ENCODE data around the gene PKMYT1.
"Not testable (repeated sequence)": the region's sequence is repeated elsewhere in the genome, so short reads cannot be mapped to it uniquely, and the experiment has no call there.

Gene PKMYT1

GRCh38 chr16:2955779-2956578 is 24.3 kb downstream of the PKMYT1 start:
- no peak for DNase-seq

- DNase-seq = no peak
Observed at GRCh38 chr16:2955438-2955778, 24.8 kb downstream of the PKMYT1 start.

DNA sequence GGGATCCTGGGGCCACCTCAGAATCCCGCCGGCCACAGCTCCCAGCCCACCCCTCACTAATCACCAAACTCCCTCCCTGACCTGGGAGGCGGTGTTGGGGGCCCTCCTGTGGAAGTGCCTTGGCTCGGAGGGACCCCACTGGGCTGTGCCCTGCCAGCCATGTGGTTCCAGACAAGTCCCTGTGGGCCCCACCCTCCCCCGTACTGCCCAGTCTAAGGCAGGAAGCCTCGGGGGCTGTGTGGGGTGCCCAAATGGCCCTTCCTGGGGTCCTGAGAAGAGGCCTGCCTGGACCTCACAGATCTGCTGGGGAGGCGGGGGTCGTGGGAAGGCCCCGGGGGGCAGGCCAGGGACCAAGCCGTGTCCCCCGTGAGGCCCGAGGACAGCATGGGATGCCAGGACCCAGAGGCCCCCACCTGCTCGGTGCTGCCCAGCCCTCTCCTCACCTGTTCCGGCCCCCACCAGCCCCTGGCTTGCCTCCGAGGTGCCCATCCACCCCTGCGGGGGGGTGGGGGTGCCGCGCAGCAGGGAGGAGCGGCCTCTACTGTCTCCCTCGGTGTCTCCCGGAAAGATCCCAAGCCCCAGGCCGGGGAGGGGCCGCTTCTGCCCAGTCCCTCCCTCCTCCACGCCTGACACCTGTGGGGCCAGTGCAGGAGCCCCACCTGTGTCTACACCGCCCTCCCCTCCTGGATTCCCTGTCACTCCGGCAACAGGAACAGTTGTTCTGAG is 25.4 kb downstream of the PKMYT1 start:
- no peak for DNase-seq

DNA sequence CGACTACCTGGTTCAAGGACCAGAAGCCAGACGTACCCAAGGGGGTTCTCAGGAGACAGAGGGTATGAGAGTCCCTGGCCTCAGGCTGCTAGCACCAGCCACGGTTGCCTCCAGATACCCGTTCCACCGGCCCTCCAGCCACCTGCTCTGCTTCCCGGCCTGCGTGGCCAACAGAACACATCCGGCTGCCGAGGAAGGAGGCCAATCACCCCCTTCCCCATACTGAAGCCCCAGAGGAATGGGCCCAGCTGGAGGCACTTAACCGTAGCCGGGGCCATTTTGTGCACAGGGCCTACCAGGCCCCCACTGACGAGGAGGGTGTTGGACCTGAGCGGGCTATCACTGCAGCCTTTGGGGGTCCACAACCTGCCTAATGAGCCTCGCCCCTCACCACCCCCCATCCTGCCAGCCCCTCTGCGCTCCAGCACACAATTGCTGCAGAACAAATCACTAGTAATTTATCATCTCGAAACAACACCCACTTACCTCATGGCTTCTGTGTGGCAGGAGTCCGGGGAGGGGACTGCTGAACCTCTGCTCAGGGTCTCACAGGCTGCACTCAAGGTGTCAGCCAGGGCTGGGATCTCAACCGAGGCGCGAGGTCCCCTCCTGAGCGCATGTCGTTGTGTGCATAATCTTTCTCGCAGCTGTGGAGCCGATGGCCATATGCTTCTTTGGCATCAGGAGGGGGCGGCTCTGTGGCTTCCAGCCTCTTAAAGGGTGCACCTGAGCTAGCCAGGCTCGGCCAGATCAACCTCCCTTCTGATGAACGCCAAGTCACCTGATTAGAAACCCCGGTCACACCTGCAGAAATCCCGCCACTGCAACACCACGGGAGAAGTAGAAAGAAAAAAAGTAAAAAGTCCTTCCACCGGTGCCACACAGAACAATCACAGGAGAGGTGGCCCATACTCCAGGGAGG is 26.3 kb downstream of the PKMYT1 start:
- DNase-seq = no peak

DNA sequence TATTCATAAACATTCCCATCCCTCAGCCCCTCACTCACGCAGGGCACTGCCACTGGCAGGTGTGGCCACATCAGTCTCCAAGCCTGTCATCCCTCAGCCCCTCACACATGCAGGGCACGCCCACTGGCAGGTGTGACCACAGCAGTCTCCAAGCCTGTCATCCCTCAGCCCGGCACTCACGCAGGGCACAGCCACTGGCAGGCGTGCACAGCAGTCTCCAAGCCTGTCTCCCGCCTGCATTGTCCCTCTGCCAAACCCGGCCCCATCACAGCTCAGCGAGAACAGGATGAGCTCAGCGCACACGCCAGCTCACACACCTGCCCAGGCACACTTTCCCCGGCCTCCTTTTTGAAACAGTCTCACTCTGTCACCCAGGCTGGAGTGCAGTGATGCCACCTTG is 27.6 kb downstream of the PKMYT1 start:
- DNase-seq = no peak

GRCh38 chr16:2950773-2951172 is 29.5 kb downstream of the PKMYT1 start:
- no peak for DNase-seq

- DNase-seq = no peak
Observed at GRCh38 chr16:2950353-2950724, 29.9 kb downstream of the PKMYT1 start.

DNA sequence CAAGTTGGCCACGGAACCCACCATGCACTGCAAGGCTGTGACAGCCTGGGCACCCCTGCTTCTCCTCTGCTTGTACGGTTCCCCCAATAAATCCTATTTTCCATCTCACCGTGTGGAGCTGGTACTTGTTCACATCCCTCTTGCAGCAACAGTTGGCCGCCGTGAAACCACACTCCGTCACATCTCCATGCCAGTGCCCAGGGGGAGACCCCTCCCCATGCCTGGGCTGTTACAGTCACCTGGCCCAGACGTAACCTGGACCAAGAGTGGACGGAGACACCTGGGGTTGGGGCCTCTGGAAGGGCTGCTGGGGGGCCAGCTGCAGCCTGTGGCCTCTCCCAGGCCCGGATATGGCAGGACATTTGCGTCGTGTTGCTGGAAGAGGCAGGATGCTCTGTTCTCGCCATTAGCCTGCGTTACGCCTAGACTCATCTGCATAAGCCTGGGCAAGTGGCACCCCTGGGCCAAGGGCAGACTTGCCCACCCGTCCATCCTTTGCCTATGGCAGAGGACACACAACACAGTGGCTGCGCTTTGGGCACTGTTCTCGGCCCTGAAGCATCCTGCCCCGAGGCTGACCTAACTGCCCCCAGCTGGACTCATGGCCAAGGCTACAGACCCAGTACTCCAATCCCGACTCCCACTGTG is 30.4 kb downstream of the PKMYT1 start:
- DNase-seq = no peak

- DNase-seq = no peak
Observed at GRCh38 chr16:2948807-2949704, 31.2 kb downstream of the PKMYT1 start.

- DNase-seq = no peak
Observed at GRCh38 chr16:2946649-2947048, 33.6 kb downstream of the PKMYT1 start.

DNA sequence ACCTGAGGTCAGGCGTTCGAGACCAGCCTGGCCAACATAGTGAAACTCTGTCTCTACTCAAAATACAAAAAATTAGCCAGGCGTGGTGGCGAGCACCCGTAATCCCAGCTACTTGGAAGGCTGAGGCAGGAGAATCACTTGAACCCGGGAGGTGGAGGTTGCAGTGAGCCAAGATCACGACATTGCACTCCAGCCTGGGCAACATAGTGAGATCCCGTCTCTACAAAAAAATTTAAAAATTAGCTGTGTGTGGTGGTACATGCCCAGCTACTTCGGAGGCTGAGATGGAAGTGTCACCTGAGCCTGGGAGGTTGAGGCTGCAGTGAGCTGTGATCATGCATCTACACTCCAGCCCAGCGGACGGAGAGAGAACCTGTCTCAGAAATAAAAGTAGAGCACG is 36.5 kb downstream of the PKMYT1 start:
- not testable (repeated sequence) for DNase-seq

DNA sequence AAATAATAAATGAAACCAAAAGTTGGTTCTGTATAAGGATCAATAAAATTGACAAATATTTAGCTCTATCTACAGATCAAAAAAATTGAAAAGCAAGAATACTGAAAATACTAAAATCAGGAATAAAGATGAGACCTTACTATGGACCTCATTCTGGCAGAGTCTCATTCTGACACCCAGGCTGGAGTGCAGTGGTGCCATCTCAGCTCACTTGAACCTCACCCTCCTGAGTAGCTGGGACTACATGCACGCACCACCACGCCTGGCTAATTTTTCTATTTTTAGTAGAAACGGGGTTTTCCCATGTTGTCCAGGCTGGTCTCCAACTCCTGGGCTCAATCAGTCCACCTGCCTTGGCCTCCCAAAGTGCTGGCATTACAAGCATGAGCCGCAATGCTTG is 38.2 kb downstream of the PKMYT1 start:
- DNase-seq = no peak

GRCh38 chr16:2939968-2940367 is 40.3 kb downstream of the PKMYT1 start:
- no peak for DNase-seq

DNA sequence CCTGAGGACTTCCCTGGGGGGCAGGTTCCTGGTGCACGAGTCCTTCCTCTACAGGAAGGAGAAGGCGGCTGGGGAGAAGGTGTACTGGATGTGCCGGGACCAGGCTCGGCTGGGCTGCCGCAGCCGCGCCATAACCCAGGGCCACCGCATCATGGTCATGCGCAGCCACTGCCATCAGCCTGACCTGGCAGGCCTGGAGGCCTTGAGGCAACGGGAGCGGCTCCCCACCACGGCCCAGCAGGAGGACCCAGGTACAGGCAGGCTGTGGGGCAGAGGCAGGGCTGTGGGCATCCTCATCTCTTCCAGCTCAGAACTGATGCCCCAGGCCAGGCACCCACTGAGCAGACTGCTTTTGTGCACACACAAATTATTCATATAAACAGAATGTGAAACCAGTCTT is 42.0 kb downstream of the PKMYT1 start:
- DNase-seq = no peak

DNA sequence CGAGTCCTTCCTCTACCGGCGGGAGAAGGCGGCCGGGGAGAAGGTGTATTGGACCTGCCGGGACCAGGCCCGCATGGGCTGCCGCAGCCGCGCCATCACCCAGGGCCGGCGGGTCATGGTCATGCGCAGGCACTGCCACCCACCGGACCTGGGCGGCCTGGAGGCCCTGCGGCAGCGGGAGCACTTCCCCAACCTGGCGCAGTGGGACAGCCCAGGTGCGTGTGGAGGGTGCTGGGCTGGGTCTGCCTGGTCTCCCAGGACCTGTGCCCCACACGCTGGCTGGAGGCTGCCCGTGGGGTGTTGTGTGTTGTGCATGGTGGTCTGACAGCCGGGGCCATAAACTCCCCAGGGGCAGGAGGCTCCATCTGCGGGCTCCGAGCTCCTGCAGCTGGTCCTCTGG is 43.1 kb downstream of the PKMYT1 start:
- no peak for DNase-seq

DNA sequence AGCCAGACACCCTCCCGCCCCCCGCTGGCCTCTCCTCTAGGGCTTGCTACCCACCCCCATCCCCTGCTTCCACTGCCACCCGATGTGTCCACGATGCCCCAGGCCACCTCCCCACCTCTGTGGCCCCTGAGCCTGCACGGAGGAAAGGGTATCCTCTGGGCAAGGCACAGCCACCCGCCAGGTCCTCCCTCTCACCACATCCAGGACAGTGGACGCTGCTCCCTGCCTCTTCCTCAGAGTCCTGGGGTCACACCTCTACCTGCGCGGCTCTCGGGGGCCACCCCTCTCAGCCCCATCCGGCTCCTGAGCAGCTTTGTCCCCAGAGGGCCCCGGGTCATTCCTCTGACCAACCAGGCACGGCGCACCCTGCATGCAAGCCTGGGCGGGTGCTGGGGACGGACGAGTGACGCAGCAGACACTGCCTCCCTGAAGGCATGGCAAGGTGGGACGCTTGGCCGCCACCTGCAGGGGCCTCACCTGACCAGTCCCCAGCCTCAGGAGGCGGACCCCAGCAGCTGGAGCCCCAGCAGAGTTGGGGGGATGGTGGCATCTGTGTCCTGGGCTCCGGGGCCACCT is 43.7 kb downstream of the PKMYT1 start:
- DNase-seq = no peak

- no peak for DNase-seq
Observed at GRCh38 chr16:2934450-2934849, 45.8 kb downstream of the PKMYT1 start.

- no peak for DNase-seq
Observed at GRCh38 chr16:2933701-2934100, 46.5 kb downstream of the PKMYT1 start.

DNA sequence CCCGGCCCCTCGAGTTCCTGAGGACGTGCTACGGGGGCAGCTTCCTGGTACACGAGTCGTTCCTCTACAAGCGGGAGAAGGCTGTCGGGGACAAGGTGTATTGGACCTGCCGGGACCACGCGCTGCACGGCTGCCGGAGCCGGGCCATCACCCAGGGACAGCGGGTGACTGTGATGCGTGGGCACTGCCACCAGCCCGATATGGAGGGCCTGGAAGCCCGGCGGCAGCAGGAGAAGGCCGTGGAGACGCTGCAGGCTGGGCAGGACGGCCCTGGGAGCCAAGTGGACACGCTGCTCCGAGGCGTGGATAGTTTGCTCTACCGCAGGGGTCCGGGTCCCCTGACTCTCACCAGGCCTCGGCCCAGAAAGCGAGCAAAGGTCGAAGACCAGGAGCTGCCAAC is 47.1 kb downstream of the PKMYT1 start:
- DNase-seq = no peak

- not testable (repeated sequence) for DNase-seq
Observed at GRCh38 chr16:2931231-2931914, 48.9 kb downstream of the PKMYT1 start.

DNA sequence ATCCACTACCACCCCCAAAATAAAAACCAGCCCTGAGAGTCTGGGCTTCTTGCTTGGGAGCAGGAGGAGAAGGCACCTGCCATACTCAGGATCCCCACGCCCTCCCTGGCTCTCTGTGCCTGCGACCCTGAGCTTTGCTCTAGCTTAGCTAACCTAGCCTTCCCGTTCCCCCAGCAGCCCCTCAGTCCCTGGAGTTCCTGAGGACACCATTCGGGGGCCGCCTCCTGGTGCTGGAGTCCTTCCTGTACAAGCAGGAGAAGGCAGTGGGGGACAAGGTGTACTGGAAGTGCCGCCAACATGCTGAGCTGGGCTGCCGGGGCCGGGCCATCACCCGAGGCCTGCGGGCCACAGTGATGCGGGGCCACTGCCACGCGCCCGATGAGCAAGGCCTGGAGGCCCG is 50.0 kb downstream of the PKMYT1 start:
- DNase-seq = no peak
